Stimulated activated CD8-positive, alpha-beta memory T cell treated with anti-CD3 and anti-CD28 coated beads, Interleukin-12 subunit alpha, Interleukin-12 subunit beta, amount 100 ng/mL, for 24 hours (primary cell): ENCODE results near the gene GRAMD4.
"Not testable (repeated sequence)": the region's sequence is repeated elsewhere in the genome, so short reads cannot be mapped to it uniquely, and the experiment has no call there.

Experiments
- DNase-seq: peaks from one replicate; pipeline ENCODE4 v3.0.0-alpha.2; 2020; ENCODE audit errors: extremely low read depth

Gene GRAMD4

DNA sequence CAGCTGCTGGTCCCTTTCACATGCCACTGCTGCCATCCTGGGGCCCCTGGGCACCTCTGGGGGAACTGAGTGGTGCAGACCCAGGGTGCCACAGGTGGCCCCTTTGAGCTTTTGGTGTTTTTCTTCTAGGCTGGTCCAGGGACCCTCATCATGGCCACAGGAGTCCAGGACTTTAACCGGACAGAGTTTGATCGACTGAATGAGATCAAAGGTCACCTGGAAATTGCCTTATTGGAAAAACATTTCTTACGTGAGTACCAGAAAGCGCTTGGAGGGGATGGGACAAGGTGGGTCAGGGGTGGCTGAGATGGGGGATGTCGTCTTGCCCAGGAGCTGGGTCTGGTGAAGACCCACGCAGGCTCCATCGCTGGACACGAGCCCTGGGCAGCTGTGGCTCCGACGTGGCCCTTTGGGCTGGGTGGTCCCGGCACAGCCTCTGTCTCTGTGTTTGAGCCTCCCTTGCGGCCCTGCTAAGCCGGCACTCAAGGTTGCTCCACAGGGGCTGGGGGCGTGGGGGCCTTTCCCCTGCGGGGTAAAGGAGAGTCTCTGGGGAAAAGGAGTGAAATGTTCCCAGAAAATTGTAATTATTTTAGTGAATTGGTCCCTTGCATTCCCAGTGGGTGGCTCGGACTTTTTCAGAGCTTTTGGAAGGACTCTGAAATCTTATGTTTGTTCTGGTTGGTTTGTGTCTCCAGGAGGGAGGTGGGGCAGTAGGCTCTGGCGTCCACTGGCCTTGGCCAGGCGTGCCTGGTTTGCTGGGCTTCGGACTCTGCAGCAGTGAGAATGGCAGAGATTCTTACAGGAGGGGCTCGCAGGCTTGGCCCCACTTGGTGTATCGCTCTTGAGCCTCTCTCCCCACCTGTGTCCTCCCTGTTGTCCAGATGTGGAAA, 17.8 kb downstream of the GRAMD4 start:
- no peak for DNase-seq

DNA sequence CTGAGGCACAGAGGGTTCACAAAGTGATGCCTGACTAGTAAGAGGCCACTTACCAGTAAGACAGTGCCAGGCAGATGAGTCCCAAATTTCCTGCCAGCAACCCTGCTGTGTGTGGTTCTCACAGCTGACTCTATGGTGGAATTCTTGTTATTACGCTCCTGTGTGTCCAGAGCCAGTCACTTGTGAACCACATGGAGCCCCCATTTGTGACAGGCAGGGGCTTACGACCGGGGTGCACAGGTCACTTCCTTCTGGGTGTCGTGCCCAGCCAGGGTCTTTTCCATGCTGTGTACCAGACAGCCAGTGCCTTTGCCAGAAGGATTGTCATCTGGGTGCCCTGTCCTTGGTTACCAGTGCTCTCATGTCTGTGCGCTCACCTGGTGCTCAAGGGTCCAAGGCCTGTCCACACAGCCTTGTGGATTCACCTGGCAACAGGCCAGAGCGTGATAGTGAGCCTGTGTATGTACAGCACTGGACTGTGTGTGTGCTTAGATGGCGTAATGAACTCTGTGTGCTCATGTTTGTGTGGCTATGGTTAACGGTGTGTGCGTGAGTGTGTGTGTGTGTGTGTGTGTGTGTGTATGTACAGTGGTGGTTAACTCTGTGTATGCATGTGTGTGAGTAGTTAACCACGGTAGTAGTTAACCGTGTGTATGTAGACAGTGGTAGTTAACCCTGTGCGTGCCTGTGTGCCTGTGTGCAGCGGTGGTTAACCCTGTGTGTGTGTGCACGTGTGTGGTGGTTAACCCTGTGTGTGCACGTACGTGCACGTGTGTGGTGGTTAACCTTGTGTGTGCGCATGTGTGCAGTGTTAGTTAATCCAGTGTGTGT, 18.6 kb downstream of the GRAMD4 start:
- no peak for DNase-seq

DNA sequence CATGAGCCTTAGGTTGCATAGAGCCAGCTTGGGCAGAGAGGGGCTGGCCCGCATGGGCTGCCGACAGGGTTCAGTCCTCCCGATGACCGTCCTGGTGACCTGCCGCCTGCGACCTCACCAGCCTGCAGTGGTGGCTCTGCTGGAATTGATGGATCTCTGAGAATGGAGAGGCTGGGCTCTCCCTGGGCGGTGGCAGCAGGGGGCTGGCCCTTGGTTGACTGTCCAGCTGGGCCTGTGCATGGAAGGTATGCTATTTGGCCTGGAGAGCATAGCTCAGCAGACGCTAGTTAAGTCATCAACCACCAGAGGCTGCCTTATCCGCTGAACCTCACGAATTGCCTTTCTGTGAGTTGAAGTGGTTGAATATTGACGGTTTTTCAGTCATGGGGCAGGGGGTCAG, 19.7 kb downstream of the GRAMD4 start:
- DNase-seq, result no peak

DNA sequence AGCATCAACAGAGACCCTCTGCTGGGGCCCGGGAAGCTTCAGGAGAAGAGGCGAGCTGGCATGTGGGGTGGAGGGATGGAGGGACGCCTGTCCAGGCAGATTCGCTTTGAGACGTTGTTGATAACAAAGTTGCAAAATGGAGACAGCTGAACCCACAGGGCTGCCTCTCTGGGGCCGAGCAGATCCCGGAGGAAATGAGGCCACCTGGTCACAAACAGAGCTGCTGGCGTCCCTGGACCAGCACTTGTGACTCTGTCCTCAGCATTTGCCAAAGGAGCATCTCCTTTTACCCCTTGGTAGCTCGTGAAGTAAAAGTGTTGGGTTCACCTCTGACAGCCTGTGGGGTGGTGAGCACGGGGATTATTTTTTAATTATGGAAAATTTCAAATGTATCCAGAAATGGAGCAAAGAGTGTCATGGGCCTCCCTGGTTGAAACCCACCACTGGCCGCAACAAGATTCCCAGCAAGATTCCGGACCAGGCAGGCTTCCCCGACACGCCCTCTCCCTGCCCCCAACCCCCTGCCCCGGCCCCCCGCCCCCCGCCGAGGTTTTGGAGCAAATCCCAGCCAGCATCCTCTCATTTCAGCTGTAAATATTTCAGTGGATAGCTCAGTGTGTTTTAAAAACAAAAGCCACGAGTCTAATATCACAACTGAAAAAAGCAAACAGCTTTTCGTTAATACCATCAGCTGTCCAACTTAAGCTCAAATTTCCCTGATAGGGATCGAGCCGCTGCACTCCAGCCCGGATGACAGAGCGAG, 20.3 kb downstream of the GRAMD4 start:
- DNase-seq, result no peak

DNA sequence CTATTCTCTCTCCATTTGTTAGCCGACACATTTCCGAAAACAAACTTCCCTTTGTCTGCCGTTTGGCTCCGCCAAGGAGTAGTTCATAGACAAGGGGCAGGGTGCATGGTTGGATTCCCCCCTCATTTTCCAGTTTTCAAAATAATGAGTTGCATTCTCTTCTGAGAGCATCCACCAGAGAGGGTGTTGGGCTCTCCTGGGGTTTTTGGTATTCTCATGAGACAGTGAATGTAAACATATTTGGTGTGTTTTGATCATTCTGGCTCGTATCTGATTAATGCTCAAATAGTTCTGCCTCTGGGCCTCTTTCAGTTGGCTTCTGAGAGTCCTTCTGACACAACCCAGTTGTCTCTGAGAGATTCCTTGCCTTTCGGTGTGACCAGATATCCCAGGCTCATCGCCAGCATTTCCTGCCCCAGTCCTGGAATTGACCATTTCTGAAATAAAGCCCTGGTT, 21.7 kb downstream of the GRAMD4 start:
- DNase-seq, result no peak

DNA sequence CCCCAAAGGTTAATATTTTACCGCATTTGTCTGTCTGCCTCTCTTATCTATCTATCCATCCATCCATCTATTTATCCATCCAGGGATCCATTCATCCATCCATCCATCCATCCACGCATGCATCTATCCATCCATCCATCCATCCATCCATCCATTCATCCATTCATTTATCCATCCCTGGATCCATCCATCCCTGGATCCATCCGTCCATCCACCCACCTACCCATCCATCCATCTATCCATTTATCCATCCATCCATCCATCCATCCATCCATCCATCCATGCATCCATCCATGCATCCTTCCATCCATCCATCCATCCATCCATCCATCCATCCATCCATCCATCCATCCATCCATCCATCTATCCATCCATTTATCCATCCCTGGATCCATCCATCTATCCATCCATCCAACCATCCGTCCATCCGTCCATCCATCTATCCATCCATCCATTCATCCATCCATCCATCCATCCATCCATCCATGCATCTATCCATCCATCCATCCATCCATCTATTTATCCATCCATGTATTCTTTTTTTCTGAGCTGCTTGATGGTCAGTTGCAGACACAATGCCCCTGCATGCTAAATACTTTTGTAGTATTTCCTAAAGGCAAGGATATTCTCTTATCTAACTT, 22.8 kb downstream of the GRAMD4 start:
- not testable (repeated sequence) for DNase-seq

DNA sequence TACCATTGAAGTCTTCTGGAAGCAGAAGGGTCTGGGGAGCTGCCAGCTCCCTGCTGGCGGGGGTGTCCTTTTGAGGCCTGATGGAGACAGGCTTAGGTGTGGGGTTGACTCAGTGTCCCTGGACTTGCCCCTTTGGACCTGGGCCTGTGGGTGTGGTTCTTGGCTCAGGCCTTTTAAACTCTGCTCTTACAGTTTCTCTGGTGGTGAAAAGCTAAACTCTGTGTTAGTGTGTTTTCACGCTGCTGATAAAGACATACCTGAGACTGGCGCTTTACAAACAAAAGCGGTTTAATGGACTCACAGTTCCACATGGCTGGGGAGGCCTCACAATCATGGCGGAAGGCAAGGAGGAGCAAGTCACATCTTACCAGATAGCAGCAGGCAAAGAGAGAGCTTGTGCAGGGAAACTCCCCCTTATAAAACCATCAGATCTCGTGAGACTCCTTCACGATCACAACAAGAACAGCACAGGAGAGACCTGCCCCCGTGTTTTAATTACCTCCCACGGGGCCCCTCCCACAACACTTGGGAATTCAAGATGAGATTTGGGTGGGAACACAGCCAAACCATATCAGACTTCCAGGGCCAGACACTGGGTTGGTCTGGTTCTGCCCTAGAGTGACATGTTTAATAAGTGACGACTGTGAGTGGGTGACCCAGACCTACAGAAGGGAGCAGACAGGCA, 26.5 kb downstream of the GRAMD4 start:
- no peak for DNase-seq

DNA sequence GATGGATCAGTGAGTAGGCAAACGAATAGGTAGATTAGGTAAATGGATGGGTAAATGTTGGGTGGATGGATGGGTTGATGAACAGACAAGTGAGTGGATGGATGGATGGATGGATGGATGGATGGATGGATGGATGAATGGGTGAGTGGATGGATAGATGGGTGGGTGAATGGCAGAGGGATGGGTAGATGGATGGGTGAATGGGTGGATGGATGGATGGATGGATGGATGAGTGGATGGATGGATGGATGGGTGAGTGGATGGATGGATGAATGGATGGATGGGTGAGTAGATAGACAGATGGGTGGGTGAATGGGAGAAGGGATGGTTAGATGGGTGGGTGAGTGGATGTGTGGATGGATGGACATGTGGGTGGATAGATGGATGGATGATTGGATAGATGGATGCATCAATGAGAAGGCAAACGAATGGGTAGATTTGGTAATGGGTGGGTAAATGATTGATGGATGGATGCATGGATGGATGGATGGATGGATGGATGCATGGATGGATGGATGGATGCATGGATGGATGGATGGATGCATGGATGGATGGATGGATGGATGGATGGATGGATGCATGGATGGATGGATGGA, 28.1 kb downstream of the GRAMD4 start:
- DNase-seq, result not testable (repeated sequence)

DNA sequence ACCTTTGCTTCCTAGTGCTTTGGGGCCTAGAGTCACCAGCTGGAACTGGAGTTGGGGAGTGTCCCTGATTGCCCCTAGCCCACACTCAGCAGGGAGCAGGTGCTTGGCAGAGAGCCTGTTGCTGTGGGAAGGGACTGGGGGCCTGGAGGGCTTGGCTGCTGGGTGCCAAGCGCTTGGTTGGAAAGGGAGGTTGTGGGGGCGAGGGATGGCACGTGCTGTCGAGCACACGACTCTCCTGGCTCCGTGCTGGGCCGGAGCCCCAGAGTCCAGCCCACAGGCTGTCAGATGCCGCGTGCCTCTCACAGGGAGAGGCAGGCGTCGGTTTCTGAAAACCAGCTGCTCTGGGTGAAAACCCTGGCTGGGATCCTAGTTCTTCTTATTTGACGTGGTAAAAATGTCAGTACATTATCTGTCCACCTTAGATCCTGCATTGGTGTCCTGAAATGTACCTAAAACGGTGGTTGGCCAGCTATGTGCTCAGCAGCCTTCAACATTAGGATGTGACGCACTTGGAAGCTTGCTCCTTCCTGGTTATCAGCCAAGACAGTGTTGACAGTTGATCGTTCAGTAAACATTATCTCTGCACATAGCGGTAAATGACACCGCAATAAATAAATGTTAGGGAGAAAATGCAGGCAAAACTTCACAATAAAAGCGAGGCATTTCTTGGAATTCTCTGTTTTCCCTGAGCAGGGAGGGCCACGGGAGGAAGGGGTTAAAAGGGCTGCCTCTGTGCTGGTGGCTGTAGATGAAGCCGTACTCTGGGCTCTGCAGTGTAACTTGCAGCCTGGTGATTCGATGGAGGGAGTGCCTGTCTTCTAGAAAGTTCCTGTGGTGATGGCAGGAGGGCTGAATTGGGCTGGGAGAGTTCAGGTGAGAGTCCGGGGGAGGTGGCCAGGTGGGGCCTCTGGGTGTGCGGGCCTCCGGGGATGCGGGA, 29.2 kb downstream of the GRAMD4 start:
- DNase-seq, result no peak

DNA sequence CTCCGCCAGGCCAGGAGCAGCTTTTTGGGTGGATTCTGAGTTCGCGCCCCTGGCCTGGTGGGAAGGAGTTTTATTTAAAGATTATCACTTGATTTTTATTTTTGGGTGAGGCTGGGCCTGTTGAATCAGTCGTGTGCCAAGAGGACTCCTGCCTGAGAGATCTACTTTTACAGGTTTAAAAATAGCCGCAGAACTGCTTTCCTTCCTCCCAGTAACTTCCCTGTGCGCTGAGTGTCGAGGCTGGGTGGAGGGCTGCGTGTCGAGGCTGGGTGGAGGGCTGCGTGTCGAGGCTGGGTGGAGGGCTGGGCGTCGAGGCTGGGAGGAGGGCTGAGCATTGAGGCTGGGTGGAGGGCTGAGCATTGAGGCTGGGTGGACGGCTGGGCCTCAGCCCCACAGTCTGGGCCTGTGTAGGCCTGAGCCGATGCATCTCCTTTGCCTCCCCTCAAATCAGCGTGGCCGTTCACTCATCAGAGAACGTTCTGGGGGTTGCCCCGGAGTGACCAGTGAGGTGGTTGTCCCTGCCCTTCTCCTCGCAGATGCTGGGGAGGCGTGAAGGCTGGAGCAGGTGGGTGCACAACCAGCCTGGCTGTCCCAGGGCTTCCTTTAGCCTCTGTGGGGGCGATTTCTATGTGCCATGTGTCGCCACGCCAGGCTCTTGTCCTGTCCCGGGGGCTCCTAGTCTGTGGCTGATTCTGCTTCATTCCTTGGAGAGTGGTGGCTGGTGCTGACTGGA, 30.1 kb downstream of the GRAMD4 start:
- no peak for DNase-seq

DNA sequence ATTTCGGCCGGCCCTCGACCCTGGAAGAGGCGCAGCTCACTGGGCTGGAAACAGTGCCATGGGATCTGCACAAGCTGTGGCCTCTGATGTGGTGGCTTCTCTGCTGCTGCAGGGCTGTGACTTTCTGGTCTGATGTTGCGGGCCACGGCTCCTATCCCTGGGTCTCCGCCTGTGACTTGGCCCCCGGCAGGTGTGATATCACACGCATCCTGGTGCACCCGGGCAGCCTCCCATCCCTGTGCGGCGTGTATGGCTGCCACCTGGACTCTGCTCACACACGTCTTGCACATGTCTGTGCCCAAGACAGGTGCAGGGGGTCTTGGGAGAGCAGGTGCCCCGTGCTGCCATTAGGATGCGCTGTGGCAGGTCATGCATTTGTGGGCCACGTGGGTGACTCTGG, 31.1 kb downstream of the GRAMD4 start:
- no peak for DNase-seq

DNA sequence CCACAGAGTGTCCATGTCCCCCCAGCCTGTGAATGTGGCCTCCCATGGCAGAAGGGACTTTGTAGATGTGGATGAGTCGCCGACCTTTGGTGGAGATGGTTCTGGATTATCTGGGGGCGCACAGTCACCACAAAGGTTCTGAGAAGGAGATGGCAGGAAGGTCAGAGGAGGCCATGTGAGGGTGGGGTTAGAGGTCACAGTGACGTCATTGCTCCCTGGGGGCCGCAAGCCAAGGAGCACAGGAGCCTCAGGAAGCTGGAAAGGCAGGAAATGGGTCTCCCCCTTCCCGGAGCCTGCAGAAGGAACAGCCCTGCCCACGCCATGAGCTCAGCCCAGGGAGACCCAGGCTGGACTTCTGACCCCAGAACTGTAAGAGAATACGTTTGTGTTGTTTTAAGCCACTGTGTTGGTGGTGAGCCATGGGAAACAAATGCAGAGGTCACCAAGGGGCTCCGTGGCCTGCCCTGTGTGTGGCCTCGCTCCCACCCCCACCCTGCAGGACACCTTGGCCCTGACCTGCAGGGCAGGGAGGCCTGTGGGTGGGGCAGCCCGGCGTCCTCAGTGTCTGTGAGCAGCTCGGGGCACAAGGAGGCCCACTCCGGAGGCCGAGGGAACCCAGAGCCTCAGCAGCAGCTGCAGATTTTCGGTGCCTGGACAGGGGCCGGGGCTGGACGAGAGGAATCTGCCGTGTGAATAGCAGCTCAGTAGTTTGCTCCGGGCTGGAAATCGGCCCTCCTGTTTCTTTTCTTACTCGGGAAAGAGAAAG, 32.1 kb downstream of the GRAMD4 start:
- no peak for DNase-seq

DNA sequence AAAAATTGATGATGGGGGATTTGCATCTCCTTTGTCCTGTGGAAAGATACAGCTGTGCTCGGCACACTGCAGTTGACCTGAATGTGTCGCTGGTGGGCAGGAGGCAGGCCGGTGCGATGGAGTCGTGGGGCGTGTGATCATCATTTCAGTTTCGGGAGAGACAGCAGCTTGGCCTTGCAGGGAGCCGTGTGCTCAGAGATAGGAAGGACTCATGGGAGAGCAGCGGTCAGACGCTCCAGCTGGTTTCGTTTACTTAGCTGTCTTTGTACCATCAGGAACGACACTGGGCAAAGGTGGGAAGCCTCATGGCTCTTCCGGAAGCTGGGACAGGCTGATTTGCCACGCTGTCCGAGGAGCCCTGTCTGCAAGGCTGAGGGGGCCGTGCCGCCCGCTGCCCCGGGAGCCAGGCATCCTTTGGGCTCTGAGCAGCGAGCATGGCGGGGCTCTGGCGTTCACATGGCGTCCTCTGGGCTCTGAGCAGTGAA, 32.7 kb downstream of the GRAMD4 start:
- DNase-seq, result no peak

DNA sequence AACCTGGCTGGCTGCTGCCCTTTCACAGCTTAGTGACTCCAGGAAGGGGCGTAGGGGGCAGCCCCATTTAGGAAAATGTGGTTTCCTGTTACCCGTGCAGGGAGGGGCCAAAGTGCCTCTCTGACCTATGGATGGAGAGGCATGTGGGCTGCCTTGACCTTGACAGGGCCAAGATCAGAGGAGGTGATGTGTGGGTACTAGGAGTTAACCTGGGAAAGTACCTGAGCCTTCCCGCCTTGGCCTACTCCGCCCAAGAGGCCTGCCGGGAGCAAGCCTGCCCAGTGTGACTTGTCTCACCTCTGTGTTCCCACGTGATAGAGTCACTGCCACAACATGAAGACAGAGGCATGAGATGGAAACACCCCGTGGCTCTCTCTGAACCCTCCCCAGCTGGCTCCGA, 33.4 kb downstream of the GRAMD4 start:
- no peak for DNase-seq

DNA sequence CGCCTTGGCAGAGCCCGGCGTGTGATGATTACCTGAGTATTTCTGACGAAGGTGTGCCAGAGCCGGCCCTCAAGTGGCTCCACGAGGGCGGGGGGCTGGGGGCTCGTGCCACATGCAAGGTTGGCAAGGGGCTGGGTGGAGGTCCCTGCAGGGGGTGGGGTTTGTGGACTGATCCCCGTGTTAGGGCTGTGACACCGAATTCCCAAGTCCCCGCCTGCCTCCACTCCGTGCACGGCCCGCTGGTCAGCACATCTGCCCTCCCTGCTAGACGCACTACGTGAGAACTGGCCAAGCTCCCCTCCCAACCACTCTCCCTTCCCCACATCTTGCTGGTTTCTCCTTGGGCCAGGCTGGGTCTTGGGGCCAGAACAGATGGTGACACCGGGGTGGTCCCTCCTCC, 34.2 kb downstream of the GRAMD4 start:
- no peak for DNase-seq

DNA sequence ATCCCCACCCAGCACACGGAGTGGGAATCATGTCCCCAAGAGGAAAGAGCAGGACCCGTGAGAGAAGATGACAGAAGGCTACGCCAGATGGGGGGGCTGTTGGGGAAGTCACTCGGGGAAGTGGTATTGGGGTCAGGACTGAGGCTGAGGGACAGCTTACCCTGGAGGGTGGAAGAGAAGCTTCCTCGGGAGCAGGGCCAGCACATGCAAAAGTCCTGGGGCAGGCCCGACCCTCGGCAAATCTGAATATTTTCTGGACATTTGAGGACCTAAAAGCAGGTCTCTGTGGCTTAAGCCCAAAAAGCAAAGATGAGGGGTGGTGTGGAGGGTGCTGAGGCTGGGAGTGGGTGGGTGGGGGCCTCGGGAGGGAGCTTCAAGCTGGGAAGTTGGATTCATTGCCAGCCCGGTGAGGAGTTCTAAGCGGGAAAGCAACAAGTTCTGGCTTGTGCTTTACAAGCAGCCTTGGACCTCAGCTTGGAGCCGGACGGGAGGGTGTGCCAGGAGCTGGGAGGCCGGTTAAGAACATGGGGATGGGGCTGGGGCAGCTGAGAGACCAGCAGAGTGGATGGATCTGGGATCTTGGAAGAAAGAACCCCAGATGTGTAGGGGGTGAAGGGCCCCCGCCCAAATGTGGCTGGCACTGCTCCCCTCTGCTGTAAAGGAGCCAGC, 34.9 kb downstream of the GRAMD4 start:
- no peak for DNase-seq

DNA sequence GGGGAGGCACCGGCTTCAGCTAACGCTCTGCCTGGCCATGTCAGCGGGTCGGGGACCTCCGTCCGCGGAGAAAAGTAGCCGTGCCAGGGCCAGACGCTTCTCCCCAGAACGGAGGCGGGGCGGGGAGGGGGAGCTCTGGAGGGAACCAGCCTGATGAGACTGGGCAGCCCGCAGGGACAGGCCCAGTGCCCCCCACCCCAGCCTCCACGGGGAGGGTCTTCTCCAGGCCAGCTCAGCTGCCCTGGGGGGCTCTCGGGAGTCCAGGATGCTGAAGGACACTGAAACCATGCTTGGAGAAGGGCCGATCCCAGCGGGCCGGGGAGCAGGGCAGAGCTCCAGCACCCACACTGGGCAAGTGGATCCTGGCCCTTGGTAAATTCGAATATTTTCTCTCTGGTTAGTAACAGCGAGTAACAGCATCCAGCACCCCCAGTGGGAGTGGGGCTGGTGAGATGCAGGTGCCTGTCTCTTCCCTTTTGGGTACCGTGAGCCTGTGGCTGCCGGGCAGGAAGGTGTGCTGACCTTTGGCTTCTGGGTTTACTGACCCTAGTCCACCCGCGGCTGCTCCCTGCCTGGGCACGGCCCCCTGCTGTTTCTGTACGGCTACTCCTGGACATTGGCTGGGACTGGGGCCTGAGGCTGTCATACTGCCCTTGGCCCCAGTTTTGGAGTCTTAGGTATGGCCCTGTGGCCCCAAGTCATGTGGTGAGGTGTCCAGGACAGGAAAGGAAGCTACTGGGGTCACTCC, 35.8 kb downstream of the GRAMD4 start:
- no peak for DNase-seq
